ENCODE data around the gene FOXI2.

The FOXI2 gene

GRCh38 chr10:127743205-127743604 lies 6.2 kb downstream of the FOXI2 start:
- TF ChIP-seq CTCF (conservative IDR thresholded peaks at IDR 0.05): no peak

GRCh38 chr10:127744956-127745355 lies 8.0 kb downstream of the FOXI2 start:
- no peak for TF ChIP-seq CTCF (conservative IDR thresholded peaks at IDR 0.05)
- no peak overlapping the region for H3K27ac ChIP-seq

More at GRCh38 chr10:127743205-127743604, 6.2 kb downstream of the FOXI2 start:
- H3K27ac ChIP-seq: no peak overlapping the region

GRCh38 chr10:127745861-127746260 lies 8.9 kb downstream of the FOXI2 start:
- no peak for TF ChIP-seq CTCF (conservative IDR thresholded peaks at IDR 0.05)

GRCh38 chr10:127755753-127756152 lies 18.8 kb downstream of the FOXI2 start:
- no peak for TF ChIP-seq CTCF (conservative IDR thresholded peaks at IDR 0.05)
- H3K27ac ChIP-seq: no peak overlapping the region

More at GRCh38 chr10:127745861-127746260, 8.9 kb downstream of the FOXI2 start:
- H3K27ac ChIP-seq: no peak overlapping the region

- no peak for TF ChIP-seq CTCF (conservative IDR thresholded peaks at IDR 0.05)
- H3K27ac ChIP-seq: no peak overlapping the region
These were observed 19.3 kb downstream of the FOXI2 start for GRCh38 chr10:127756264-127756663.

GRCh38 chr10:127757033-127757432 lies 20.0 kb downstream of the FOXI2 start:
- TF ChIP-seq CTCF (conservative IDR thresholded peaks at IDR 0.05): no peak
- no peak overlapping the region for H3K27ac ChIP-seq

GRCh38 chr10:127759276-127759675 lies 22.3 kb downstream of the FOXI2 start:
- TF ChIP-seq CTCF (conservative IDR thresholded peaks at IDR 0.05): no peak
- no peak overlapping the region for H3K27ac ChIP-seq

GRCh38 chr10:127762925-127763324 lies 25.9 kb downstream of the FOXI2 start:
- no peak overlapping the region for H3K27ac ChIP-seq

More at GRCh38 chr10:127762925-127763324, 25.9 kb downstream of the FOXI2 start:
- no peak for TF ChIP-seq CTCF (conservative IDR thresholded peaks at IDR 0.05)

All from VCaP (cell line).